Hepatocyte (in vitro differentiated cells): ENCODE data around the gene KIF26B. TPM values are rescaled to one million over a fixed set of nuclear protein-coding genes. Genes with fewer than 3 reads are reported as not detected.
"Not testable (repeated sequence)": the region's sequence is repeated elsewhere in the genome, so short reads cannot be mapped to it uniquely, and the experiment has no call there.

Experiments
- DNase-seq: peaks from one replicate; pipeline ENCODE4 v3.0.0-alpha.2; 2016; ENCODE audit warnings: low spot score
- H2AFZ ChIP-seq: fragments of 200-600 bp; sonication (generic); 2 replicates; pipeline ENCODE4 v1.6.0; 2016; ENCODE audit warnings: antibody characterized with exemption, mild to moderate bottlenecking
- H3K27ac ChIP-seq: fragments of 200-600 bp; sonication (generic); 2 replicates; pipeline ENCODE4 v1.5.1; 2016; ENCODE audit warnings: mild to moderate bottlenecking
- H3K27me3 ChIP-seq: fragments of 200-600 bp; sonication (generic); 2 replicates; pipeline ENCODE4 v1.6.1; 2016
- H3K36me3 ChIP-seq: fragments of 200-600 bp; sonication (generic); replicated peaks from 2 replicates; pipeline ENCODE4 v1.5.1; 2016; ENCODE audit warnings: low read depth; ENCODE audit not compliant: insufficient read depth
- H3K4me1 ChIP-seq: fragments of 200-600 bp; sonication (generic); 2 replicates; pipeline ENCODE4 v1.5.1; 2016; ENCODE audit warnings: mild to moderate bottlenecking, moderate library complexity; ENCODE audit not compliant: insufficient read depth
- H3K4me2 ChIP-seq: fragments of 200-600 bp; sonication (generic); 2 replicates; pipeline ENCODE4 v1.6.0; 2016
- H3K4me3 ChIP-seq: fragments of 200-600 bp; sonication (generic); 2 replicates; pipeline ENCODE4 v1.5.1; 2016; ENCODE audit warnings: mild to moderate bottlenecking
- H3K79me2 ChIP-seq: fragments of 200-600 bp; sonication (generic); 2 replicates; pipeline ENCODE4 v1.6.0; 2017; ENCODE audit warnings: mild to moderate bottlenecking
- H3K9me2 ChIP-seq: fragments of 200-600 bp; sonication (generic); replicated peaks from 2 replicates; pipeline ENCODE4 v1.6.0; 2017; ENCODE audit warnings: mild to moderate bottlenecking; ENCODE audit not compliant: insufficient read depth
- H3K9me3 ChIP-seq: fragments of 200-600 bp; sonication (generic); 2 replicates; pipeline ENCODE4 v1.5.1; 2016; ENCODE audit warnings: low read depth, mild to moderate bottlenecking
- H4K20me1 ChIP-seq: fragments of 200-600 bp; sonication (generic); 2 replicates; pipeline ENCODE4 v1.6.0; 2016; ENCODE audit warnings: mild to moderate bottlenecking; ENCODE audit not compliant: insufficient read depth, poor library complexity, severe bottlenecking
- EZH2 ChIP-seq: fragments of 200-600 bp; sonication (generic); IDR thresholded peaks from 2 replicates; pipeline ENCODE4 v1.6.1; 2016; ENCODE audit warnings: antibody characterized with exemption, mild to moderate bottlenecking, borderline replicate concordance
- EZH2phosphoT487 ChIP-seq: fragments of 200-600 bp; sonication (generic); IDR thresholded peaks from one replicate; pipeline ENCODE4 v1.6.1; 2018; ENCODE audit warnings: antibody characterized with exemption, mild to moderate bottlenecking, low read depth, moderate library complexity; ENCODE audit not compliant: unreplicated experiment, severe bottlenecking
- WGBS: methylation state at CpG from one replicate; pipeline ENCODE4 v1.1.6; 2016; ENCODE audit warnings: low lambda C conversion rate; ENCODE audit errors: missing lambda C conversion rate; 5-methylcytosine and 5-hydroxymethylcytosine counted together
- polyA plus RNA-seq: library from polyadenylated mRNA; unstranded; fragments of >200 nt; fragmentation: Nextera tagmentation; extraction: Ambion mirVana; gene quantifications from 2 replicates; pipeline ENCODE4 v1.2.1, GENCODE V29; 2016
- total RNA-seq: library from RNA; depleted of rRNA; stranded (reverse); fragments of >200 nt; gene quantifications from 2 replicates; pipeline ENCODE4 v1.2.3, GENCODE V29; 2014
- TF ChIP-seq, protein P1 (sequence below): fragments of 200-600 bp; sonication (generic); IDR thresholded peaks from 2 replicates; pipeline ENCODE4 v1.5.1; 2016; ENCODE audit warnings: antibody characterized with exemption, mild to moderate bottlenecking; ENCODE audit not compliant: poor library complexity

KIF26B gene
- total and polyA plus RNA-seq, 2 experiments from 2014 or later, result 12.7 to 21.6 TPM

DNA sequence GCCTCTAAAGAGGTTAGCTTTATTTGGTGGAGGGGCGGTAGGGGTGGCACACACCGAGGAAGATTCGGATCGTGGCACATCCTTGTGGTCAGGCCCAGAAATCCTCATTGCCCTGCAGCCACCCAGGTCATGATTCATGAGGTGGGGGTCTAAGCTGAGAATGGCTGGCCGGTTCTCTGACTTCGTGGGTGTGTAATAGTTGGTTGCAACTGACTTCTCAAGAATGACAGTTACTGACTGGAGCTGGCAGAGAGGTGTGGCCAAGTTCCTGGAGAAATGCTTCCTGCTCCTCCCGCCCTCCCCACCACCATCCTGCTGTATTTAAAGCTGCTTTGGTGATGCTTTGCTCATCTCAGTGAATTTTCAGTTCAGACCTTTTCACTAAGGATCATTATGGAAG lies 198.6 kb downstream of the KIF26B start:
- Histone ChIP-seq H3K9me2 (no peaks in the 10 kb centered on the region), H3K36me3 (no peaks in the 10 kb centered on the region), H2AFZ (no peak overlapping the region), H3K79me2 (peaks cover 19% of the 10 kb centered on the region), H3K9me3 (no peaks in the 10 kb centered on the region), H3K27me3 (no peaks in the 10 kb centered on the region), H3K4me2 (no peak overlapping the region), H3K27ac (no peak overlapping the region), H3K4me3 (no peak overlapping the region), H3K4me1 (no peaks in the 10 kb centered on the region), H4K20me1 (peaks cover 9% of the 10 kb centered on the region)
- no peak for DNase-seq
- WGBS, result 90% methylated on average over 7 of the region's 7 CpGs
- TF ChIP-seq EZH2phosphoT487 (no peak), EZH2 (no peak)
- TF ChIP-seq, protein P1, sequence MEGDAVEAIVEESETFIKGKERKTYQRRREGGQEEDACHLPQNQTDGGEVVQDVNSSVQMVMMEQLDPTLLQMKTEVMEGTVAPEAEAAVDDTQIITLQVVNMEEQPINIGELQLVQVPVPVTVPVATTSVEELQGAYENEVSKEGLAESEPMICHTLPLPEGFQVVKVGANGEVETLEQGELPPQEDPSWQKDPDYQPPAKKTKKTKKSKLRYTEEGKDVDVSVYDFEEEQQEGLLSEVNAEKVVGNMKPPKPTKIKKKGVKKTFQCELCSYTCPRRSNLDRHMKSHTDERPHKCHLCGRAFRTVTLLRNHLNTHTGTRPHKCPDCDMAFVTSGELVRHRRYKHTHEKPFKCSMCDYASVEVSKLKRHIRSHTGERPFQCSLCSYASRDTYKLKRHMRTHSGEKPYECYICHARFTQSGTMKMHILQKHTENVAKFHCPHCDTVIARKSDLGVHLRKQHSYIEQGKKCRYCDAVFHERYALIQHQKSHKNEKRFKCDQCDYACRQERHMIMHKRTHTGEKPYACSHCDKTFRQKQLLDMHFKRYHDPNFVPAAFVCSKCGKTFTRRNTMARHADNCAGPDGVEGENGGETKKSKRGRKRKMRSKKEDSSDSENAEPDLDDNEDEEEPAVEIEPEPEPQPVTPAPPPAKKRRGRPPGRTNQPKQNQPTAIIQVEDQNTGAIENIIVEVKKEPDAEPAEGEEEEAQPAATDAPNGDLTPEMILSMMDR, result no peak

DNA sequence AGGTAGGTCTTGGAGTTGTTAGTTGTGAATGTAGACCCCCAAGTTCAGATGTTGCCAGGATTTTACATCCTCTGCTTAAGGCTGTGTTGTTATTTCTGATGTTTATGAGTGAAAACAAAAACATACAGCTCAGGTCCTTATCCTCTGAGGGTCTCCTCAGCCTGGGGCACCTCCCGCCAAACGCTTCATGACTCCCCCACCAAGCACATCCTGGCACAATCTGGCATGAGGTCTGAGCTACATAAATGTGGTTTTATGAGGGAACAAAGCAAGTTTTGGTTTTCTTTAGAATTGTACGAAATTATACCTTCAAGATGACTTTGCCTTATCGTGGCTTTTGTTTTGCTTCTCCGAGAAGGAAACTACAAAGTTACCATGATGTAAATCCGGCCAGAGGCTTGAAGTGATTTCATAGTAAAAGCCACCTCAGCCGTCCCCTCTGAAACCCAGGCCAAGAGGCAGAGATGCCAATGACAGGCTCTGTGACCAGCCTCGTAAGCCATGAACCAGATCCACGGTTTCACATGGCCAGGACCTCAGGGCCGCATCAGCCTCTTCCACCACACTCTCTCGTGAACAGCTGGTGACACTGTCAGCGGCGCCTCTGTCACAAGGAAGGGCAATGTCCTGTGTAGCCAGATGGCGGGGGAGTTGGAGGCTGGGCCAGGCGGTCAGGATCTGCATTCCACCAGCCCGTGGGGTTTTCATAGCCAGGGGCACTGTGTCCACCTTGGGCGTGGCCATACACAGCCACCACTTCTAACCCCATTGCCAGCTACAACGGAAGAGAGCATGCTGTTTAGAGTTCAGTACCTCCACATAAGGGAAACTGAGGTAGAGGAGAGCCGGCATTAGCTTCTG lies 199.4 kb downstream of the KIF26B start:
- no peaks in the 10 kb centered on the region for H3K9me2 ChIP-seq
- no peaks in the 10 kb centered on the region for H3K4me1 ChIP-seq
- H3K4me2 ChIP-seq, result no peak overlapping the region
- H3K36me3 ChIP-seq, result no peaks in the 10 kb centered on the region
- no peak for DNase-seq
- no peak overlapping the region for H2AFZ ChIP-seq
- 85% methylated on average over 19 of the region's 19 CpGs for WGBS
- no peak overlapping the region for H3K4me3 ChIP-seq
- H3K79me2 ChIP-seq, result peaks cover 22% of the 10 kb centered on the region
- peaks cover 9% of the 10 kb centered on the region for H4K20me1 ChIP-seq
- no peaks in the 10 kb centered on the region for H3K9me3 ChIP-seq
- TF ChIP-seq EZH2phosphoT487 (no peak), EZH2 (no peak)
- TF ChIP-seq, protein P1, result no peak
- no peak overlapping the region for H3K27ac ChIP-seq
- H3K27me3 ChIP-seq, result no peaks in the 10 kb centered on the region

DNA sequence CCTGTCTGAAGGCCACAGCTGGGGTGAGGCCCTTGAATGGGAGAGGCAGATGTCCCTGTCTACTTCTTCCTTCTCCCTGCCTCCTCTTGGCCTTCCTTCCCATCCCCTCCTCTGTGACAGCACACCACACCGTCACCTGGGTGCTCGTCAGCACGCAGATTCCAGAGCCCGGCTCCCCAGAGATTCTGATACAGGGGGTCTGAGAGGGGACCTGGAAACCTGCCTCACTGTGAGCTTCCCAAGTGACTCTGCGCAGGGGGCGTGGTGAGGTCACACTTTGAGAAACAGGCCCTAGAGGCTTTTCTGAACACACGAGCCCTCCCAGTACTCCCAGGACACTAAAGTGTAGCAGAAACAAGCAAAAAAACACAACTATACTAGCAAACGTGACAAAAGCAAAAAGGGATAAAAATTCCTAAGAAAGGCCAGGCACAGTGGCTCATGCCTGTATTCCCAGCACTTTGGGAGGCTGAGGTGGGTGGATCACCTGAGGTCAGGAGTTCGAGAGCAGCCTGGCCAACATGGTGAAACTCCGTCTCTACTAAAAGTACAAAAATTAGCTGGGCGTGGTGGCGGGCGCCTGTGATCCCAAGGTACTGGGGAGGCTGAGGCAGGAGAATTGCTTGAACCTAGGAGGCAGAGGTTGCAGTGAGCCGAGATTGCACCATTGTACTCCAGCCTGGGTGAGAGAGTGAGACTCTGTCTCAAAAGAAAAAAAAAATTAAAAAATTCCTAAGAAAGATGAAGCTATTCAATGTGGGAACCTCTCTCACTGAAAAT lies 201.3 kb downstream of the KIF26B start:
- Histone ChIP-seq H4K20me1 (peaks cover 12% of the 10 kb centered on the region), H3K79me2 (peaks cover 19% of the 10 kb centered on the region)
- not testable (repeated sequence) for H3K36me3 ChIP-seq, H3K4me3 ChIP-seq, DNase-seq, H2AFZ ChIP-seq, H3K9me3 ChIP-seq, H3K9me2 ChIP-seq, H3K4me1 ChIP-seq, H3K4me2 ChIP-seq, H3K27me3 ChIP-seq, H3K27ac ChIP-seq
- WGBS, result 95% methylated on average over 14 of the region's 14 CpGs
